ENCODE results near the gene IL1R2.

Gene IL1R2

DNA sequence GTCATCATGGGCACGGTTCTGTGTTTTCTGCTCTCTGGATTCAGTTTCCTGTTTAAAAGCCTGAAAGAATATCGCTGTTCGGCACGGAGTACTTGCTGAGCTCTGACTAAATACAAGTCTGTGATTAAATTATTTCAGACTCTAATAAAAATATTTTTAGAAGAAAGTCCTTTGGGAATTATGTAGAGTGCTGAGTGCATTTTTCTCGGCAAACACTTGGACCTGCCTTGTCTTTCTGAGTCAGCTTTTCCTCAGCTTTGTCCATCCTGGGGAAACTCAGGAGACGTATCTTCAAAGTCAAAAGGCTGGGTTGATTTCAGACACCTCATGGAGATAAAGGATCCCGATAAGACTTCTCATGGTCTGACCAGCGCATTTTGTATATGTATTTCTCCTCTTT, 45.9 kb downstream of the IL1R2 start:
- DNase-seq (ENCODE audit: low read depth in 1 of 2, low spot score in 1 of 2): no peak

DNA sequence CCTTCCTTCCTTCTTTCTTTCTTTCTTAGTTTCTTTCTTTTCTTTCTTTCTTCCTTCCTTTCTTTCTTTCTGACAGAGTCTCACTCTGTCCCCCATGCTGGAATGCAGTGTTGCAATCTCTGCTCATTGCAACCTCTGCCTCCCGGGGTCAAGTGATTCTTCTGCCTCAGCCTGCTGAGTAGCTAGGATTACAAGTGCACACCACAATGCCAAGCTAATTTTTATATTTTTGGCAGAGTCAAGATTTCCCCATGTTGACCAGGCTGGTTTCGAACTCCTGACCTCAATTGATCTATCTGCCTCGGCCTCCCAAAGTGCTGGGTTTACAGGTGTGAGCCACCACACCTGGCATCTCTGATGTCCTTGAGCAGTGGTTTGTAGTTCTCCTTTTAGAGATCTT, 48.5 kb downstream of the IL1R2 start:
- no peak for DNase-seq (ENCODE audit: low read depth in 1 of 2, low spot score in 1 of 2)

DNA sequence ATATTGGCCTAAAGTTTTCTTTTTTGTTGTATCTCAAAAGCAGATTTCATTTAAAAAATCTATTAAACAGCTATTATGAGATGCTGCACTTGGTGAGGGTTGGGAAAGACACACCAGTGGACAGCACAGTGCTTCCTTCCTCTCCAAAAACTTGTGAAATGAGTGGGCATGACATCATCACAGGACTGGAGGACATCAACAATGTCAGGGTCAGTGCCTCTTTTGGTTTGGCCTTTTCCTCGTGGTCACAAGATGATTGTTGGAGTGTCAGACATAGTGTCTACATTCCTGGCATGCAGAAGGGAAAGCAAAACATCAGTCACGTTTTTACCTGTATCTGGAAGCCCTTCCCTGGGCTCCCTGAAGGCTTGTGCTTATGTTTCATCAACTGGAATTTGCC, 49.6 kb downstream of the IL1R2 start:
- DNase-seq (ENCODE audit: low read depth in 1 of 2, low spot score in 1 of 2): no peak

DNA sequence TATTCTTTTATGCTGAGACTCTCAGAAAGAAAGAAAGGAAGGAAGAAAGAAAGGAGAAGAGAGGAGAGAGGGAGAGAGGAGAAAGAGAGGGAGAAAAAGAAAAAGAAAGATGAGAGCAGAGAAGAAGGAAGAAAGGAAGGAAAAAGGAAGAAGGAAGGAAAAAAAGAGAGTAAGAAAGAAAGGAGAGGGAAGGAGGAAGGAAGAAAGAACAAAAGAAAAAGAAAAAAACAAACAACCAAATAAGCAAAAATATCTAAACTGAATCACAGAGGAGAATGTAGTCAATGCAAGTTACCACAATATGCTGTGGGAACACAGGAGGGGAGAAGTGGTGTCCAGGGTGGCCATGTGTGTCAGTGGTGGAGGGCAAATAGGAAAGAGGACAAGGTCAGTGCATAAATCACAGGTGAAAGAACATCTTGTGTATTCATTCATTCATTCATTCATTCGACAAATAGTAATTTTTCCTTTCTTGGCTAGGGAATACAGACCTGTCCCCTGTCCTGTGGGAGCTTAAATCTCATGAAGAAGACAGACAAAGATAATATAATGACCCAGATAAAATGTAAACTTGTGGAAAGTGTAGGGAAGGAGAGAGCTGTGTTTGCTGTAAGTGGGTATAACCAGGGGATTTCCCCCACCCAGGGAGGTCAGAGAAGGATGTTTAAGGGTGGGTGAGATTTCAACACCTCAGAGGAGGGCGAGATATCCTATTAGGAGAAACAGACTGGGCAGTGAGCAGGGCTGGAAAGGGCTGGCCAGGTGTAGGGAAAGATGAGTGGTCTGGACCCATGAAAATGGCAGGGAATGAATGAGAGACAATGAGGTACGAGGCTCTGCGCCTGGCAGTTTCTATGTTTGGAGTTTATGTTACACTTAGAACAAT, 50.7 kb downstream of the IL1R2 start:
- no peak for DNase-seq (ENCODE audit: low read depth in 1 of 2, low spot score in 1 of 2)

DNA sequence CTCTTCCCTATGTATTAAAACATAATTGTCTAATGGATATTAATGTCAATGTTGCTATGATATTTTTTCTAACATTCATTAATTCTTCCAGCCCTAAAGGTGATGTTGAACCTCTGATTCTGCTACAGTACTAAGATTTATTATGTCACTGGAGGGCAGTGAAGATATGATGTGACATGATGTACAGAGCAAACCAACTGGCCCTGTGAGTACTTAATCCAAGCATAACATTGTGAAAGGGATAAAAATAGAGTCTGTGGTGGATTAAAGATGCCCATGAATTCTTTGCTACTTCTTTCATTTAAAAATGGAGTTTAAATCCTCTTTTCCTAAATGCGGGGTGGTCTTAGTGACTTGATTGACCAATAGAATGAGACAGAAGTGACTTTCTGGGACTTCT, 51.8 kb downstream of the IL1R2 start:
- no peak for DNase-seq (ENCODE audit: low read depth in 1 of 2, low spot score in 1 of 2)

DNA sequence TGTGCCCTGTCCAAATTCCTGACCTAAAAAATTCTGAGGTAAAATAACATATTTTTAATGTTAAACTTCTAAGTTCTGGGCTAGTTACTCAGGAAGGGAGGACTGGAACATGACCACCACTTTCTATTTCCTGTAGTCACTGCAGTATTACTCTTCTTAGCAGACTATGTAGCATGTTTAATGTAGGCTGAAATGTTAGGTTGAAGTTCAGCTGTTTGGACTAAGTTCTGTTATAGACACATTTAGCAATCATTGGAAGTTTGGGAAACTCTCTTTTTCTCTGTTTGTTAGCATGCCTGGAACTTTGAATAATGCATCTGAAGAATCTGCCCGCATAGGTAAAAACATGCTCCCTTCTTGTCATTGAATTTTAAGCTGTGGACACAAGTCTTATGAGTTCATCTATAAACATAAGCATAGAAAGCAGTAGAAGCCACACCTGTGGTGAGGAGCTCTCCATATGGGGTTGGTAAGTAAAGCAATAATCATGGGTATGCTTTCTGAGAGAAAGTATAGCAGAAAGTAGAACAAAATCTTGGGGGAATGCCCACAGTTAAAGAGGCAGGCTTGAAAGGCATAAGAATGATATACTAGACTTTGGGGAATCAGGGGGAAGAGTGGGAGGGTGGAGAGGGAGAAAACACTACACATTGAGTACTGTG, 52.6 kb downstream of the IL1R2 start:
- DNase-seq (ENCODE audit: low read depth in 1 of 2, low spot score in 1 of 2): no peak

DNA sequence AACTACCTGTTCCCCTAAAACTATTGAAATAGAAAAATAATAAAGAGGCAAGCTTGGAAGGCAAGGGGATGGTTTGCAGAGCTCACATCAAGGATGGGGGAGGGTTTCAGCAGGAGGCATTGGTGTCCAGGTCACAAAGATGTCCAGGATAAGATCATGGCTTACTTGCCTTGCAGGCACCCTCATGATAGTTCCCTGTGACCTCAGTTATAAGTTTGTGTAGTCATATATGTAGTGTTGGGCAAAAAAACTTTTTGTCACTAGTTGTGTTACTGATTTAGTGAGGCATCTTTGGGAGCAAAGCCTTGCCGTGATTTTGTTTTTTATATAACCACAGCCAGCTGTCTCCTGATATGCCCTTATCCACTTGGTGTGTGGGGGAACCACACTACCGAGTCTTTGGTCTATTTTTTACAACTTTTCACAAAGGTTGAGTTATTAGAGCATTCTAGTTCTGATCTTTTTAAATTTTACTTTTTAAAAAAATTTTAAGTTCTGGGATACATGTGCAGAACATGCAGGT, 53.3 kb downstream of the IL1R2 start:
- DNase-seq (ENCODE audit: low read depth in 1 of 2, low spot score in 1 of 2): no peak

DNA sequence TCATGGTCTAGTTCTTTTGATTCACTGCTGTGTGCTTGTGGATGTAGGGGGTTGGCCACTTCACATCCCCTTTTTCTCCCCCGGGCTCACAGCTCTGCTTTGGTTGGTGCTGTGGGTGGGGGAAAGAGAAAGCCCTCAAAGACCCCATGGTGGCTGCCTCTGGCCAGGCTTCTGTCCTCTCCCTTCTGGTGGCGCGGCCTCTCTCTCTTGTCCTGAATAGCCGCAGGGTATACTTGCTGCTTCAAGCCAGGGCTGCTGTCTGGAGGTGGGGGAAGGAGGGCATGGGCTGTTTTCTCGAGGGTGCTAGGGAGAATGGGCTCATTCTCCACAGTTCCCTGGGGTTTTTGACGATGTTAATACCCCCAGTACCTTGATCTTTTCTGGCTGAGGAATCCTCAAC, 53.9 kb downstream of the IL1R2 start:
- no peak for DNase-seq (ENCODE audit: low read depth in 1 of 2, low spot score in 1 of 2)

DNA sequence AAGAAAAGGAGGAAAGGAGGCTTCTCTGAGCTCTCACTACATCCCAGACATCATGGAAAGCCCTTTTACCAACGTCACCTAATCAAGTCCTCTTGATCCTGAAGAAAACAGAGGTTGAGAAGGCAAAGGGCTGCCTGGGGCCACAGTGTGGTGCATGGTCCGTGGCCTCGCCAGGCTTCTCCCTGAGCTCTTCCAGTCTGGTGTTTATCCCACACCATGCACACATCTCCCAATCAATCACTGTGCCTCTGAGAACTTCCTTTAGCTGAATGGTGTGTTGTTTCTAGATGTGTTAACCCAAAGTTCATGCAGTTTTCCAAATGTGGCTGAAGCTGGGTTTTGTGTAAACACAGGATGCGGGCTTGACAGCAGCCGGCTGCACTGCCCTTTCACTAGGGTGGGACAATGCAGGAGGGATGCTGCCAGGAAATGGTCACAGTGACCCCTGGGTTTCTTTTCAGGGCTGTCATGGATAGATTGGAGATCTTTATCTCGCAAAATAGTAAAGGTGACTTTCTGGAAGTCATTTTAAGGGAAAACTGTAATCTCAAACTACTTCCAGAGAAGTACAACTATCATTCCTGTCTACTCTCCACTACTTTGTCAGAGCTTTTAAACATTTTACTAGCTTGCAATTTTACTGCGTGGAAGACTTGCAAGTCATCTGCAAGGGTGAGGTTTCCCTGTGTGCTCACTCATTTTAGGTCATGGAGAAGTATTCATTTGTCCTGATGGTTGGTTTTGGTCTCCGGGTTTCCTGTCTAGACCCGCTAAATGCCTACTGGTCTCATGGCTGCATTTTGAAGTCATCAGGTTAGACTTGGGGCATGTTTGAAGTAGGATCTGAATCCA, 54.6 kb downstream of the IL1R2 start:
- DNase-seq (ENCODE audit: low read depth in 1 of 2, low spot score in 1 of 2): no peak

DNA sequence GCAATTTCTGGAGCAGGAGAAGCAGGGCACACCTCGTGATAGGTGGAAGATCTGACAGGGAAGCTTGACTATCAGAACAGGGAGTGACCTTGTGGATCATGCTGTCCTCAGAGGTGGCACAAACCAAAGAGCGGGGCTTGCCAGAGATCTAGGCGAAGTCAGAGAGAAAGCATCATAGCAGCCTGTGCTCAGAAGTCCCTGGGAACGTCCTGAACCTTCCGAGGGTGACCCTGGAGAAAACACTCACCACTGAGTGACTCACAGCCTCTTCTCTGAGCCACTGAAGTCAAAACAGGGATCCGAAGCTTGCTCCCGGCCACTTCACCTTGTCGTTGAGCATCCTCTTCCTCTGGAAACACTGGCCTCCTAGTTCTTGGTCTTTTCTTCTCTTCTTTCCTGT, 56.7 kb downstream of the IL1R2 start:
- DNase-seq (ENCODE audit: low read depth in 1 of 2, low spot score in 1 of 2): no peak

DNA sequence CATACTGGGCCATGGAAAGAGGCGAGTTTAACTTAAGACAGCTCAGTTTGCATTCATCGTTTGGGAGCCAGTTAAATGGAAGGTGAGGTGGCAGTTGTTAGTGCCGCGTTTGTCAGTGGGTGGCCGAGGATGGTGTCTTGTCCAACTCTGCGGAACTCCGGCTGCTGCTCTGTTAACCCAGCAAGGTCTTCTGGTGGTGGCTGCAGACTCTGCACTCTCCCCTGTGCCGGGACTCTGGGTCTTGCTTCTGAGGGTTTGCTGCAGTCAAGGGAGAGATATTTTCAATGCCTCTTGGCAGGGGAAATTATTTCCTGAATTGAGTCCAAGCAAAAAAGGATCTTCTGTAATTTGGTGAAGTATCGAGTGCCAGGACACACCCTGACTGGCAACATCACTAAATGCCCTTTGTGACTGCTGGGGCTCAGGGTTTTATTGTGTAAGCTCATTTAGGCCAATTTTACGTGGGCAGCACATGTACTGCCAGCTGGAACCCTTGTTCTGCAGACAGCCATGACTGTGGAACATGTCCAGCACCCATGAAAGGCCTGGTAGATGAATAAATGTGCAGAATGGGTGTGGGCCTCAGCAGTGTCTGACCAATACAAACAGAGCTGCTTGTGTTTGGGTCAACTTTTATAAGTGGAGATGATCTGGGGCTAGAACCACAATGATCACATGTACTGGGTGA, 58.1 kb downstream of the IL1R2 start:
- DNase-seq (ENCODE audit: low read depth in 1 of 2, low spot score in 1 of 2): no peak

DNA sequence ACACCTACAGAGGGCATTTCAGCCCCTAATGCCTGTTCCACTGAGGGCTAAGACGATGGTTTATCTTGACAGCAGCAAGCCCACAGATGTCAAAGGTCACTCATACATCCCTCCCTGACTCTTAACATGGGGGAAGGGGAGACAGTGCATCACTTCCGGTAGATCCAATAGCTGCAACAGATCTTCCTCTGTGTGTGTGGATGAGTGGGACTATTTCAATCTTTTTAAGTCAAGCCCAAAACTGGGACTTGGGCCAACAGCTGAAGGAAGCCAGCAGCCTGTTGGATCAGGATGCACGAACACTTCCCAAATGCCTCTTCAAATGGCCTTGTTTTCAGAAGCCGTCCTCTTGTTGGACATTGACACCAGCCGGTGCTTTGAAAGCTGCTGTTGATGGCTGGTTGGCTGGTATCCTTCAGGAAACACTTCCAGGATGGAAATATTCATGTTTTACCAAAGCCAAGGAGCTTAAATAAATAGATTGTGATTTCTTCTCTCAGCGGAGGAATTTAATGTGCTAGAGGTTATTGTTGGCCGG, 59.2 kb downstream of the IL1R2 start:
- DNase-seq (ENCODE audit: low read depth in 1 of 2, low spot score in 1 of 2): no peak

DNA sequence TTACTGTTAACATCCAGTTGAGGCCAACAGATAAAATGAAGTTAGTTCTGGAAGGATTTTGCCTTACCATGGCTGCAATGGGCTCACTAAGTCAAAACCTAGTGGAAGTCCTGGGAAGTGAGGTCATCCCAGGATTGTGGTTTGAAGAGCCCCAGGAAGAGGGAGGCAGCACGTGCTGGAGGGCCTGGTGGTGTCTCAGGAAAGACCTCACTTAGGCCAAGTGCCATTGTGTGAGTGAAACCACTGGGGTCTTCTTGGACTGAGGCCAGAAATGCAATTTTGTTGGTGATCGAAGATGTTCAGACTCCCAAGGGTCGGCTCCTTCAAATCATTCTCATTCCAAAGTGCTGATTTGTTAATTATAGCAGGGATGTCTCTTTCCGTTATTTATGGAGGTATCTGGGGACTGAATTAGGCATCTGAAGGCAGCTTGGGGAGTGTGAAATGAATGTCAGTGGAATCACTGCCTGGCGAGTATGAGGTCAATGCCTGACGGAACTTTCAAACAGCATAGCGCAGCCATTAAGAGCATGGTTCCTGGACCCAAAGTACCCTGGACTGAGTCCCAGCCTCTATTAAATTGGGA, 60.0 kb downstream of the IL1R2 start:
- no peak for DNase-seq (ENCODE audit: low read depth in 1 of 2, low spot score in 1 of 2)

DNA sequence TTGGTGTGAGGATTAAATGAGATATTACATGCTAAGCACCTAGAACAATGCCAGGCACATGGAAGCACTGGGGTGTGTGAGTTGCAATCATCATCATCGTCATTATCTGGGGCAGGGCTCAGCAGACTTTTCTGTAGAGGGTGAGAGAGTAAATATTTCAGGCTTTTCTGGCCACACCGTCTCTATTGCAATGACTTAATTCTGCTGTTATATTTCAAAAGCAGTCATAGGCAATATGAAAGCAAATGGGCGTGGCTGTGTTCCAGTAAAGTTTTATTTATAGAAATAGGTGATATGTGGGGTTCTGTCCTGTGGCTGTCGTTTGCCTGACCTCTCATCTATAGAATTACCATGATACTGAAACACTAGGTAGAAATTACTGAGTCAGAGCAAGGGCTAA, 60.6 kb downstream of the IL1R2 start:
- DNase-seq (ENCODE audit: low read depth in 1 of 2, low spot score in 1 of 2): no peak

DNA sequence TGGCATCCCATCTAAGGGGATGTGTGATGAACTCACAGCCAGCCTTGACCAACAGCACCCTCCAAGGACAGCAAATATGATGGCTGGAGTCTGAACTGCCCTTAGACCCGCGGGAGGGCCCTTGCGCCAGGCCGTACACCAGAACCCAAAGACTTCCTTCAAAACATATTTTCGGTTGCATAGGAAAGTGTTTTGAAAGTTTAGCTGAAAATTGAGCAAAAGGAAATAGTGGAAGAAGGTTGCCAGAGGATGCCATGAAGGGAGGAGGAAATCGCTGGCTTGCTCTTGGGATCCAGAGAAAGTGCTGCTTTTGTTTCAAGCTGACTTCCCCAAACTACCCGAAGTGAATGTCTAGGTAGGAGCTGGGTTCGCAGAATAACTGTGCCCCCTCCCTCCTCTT, 61.3 kb downstream of the IL1R2 start:
- DNase-seq (ENCODE audit: low read depth in 1 of 2, low spot score in 1 of 2): no peak

DNA sequence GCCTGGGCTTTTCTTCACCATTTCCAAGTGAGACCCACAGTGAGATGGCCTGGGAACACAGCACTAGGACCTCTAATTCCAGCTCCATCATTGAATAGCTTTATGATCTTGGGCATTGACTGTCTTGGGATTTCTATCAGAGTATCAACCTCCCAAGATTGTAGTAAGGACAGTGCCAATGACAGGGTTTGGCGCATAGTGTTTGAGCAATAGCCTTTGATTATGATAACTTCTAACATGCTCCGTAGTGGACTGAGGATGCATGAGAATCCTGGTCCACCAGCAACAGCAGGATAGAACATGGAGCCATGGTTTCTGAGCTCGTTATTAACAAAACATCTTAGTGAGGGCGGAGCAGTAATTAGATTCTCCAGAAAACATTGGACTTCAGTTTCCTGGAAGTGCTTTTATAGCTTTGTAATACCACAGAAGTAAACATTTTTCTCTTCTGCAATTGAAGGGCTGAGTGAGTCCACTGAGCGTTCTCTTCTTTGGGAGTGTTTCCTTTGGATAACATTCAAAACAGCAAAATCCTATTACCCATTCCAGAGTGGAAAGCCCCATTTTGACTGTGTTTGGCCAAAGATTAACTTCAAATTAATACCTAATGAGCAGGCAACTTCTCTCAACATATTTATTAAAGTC, 63.7 kb downstream of the IL1R2 start:
- DNase-seq (ENCODE audit: low read depth in 1 of 2, low spot score in 1 of 2): no peak

DNA sequence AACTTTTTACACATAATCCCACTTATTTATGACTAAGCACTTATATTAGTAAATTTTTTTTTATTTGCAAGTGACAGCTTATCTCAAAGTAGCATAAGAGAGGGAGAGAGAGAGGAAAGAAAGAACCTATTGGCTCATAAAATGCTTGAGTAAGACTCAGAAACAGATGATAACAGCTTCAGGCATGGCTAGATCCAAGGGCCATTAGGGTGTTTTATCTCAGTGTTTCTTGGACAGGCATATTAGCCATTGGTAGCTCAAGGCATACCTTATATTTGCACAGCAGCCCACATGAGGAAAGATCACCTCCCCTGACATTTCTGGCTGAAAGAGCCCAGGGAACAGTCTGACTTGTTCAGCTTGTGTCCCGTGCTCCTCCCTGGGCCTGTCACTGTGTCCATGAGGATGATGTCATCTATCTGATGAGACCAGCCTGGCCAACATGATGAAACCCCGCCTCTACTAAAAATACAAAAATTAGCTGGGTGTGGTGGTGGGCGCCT, 64.4 kb downstream of the IL1R2 start:
- DNase-seq (ENCODE audit: low read depth in 1 of 2, low spot score in 1 of 2): no peak

DNA sequence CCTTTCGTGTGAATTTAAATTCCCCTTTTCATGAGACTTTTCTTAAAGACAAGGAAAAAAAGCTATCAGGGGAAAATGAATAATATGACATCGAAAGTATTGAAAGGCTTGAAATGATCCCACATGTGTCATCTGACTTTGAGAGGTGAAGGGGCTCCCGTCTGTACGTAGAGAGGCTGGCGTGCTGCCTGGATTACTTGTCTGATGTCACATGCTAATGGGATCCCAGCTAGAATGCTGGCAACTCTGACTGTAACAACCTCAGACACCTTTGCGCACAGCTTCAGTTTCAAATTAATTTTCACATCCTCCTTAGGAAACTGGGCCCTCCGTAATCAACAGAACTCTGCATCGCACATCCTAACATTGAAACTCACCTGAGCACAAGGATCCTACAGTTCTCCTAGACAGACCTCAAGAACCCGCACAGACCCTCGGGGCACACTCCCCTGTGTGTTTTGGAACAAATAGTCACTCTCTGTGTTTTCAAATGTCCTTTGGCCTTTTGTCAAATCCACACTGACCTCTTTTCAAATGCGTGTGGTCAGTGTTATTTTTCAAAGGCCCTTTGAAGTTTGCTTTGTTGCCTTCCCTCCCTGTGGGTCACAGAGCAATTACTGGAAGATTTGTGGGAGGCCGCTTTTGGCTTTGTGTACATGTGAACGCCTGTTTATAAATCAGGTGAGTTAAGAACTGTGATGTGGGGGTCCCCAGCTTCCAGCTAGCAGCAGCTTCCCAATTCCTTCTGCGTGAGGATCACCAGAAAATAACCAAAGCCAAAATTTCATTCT, 65.9 kb downstream of the IL1R2 start:
- DNase-seq (ENCODE audit: low read depth in 1 of 2, low spot score in 1 of 2): no peak

DNA sequence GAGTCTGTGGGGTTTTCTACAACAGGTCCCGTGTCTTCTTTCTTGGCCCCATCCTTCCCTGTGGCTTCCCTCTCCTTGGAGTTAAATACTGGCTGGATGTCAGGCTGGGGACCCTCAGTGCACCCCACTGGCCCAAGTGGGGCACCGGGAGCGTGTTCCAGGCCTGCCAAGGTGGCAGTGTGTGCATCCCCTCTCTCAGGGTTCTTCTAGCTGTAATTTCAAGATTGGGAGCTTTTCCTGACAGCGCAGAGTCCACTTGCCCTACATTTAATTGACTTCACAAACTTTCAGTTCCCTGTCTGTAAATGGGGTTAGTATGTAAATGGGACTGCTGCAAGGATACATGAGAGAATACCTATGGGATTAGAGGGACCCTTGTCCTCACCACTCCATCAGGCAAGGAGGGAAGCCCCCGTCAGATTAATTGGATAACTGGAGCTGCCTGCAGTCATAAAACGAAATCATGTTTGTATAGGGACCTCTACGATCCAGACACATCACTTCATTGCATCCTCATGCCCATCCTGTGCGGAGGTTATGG, 66.6 kb downstream of the IL1R2 start:
- no peak for DNase-seq (ENCODE audit: low read depth in 1 of 2, low spot score in 1 of 2)

All from activated CD4-positive, alpha-beta T cell treated with anti-CD3 and anti-CD28 coated beads, Interleukin-2, amount 50 U/mL, for 24 hours (primary cell).